ENCODE measurements around the gene BIRC3.

- no peak for TF ChIP-seq POLR2AphosphoS5 (IDR thresholded peaks at IDR 0.05)
- no peak for TF ChIP-seq POLR2A (IDR thresholded peaks at IDR 0.05)
Measured at GRCh38 chr11:102322560-102322959, 5.3 kb downstream of the BIRC3 start.

Data from gastroesophageal sphincter (tissue), 2 donors.